HEK293 (cell line): Measurements from ENCODE around the gene FAM89A.

ENCODE experiments used
- HOXD13 ChIP-seq: sonication (generic); formaldehyde crosslinking; IDR thresholded peaks from 2 replicates; pipeline ENCODE4 v1.8.0; 2022; ENCODE audit warnings: missing genetic modification reagents, borderline replicate concordance
- ZNF146 ChIP-seq: fragments of 450-650 bp; formaldehyde crosslinking; IDR thresholded peaks from 2 replicates; pipeline ENCODE4 v1.5.1; 2016; ENCODE audit warnings: missing biosample characterization, missing genetic modification characterization
- ZNF26 ChIP-seq: fragments of 450-650 bp; formaldehyde crosslinking; IDR thresholded peaks from 2 replicates; pipeline ENCODE4 v1.5.1; 2016; ENCODE audit warnings: missing biosample characterization, missing genetic modification characterization
- ZNF394 ChIP-seq: fragments of 450-650 bp; formaldehyde crosslinking; IDR thresholded peaks from 2 replicates; pipeline ENCODE4 v1.5.1; 2016; ENCODE audit warnings: missing biosample characterization, missing genetic modification characterization, mild to moderate bottlenecking, moderate library complexity, borderline replicate concordance
- ZNF777 ChIP-seq: fragments of 450-650 bp; formaldehyde crosslinking; IDR thresholded peaks from 2 replicates; pipeline ENCODE4 v1.5.1; 2017; ENCODE audit warnings: missing biosample characterization, missing genetic modification characterization, borderline replicate concordance
- TF ChIP-seq, protein P1 (sequence below): fragments of 450-650 bp; formaldehyde crosslinking; IDR thresholded peaks from 2 replicates; pipeline ENCODE4 v1.5.1; 2016; ENCODE audit warnings: missing biosample characterization, missing genetic modification characterization
- TF ChIP-seq, protein P2 (sequence below): fragments of 450-650 bp; formaldehyde crosslinking; IDR thresholded peaks from 2 replicates; pipeline ENCODE4 v1.5.0; 2017; ENCODE audit warnings: missing biosample characterization, missing genetic modification characterization, borderline replicate concordance
- TF ChIP-seq, protein P3 (sequence below): fragments of 450-650 bp; formaldehyde crosslinking; IDR thresholded peaks from 2 replicates; pipeline ENCODE4 v1.5.1; 2016; ENCODE audit warnings: missing biosample characterization, missing genetic modification characterization

GRCh38 chr1:231068762-231069161 is 28.7 kb upstream of the FAM89A start:
- TF ChIP-seq ZNF26 (tag by site-specific recombination): no peak
- TF ChIP-seq, protein P1, sequence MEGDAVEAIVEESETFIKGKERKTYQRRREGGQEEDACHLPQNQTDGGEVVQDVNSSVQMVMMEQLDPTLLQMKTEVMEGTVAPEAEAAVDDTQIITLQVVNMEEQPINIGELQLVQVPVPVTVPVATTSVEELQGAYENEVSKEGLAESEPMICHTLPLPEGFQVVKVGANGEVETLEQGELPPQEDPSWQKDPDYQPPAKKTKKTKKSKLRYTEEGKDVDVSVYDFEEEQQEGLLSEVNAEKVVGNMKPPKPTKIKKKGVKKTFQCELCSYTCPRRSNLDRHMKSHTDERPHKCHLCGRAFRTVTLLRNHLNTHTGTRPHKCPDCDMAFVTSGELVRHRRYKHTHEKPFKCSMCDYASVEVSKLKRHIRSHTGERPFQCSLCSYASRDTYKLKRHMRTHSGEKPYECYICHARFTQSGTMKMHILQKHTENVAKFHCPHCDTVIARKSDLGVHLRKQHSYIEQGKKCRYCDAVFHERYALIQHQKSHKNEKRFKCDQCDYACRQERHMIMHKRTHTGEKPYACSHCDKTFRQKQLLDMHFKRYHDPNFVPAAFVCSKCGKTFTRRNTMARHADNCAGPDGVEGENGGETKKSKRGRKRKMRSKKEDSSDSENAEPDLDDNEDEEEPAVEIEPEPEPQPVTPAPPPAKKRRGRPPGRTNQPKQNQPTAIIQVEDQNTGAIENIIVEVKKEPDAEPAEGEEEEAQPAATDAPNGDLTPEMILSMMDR (tag by site-specific recombination): no peak
- TF ChIP-seq ZNF777 (tag by site-specific recombination): no peak
- TF ChIP-seq HOXD13 (CRISPR knock-in tag): no peak
- TF ChIP-seq ZNF394 (tag by site-specific recombination): no peak
- no peak for TF ChIP-seq ZNF146 (tag by site-specific recombination)
- TF ChIP-seq, protein P2, sequence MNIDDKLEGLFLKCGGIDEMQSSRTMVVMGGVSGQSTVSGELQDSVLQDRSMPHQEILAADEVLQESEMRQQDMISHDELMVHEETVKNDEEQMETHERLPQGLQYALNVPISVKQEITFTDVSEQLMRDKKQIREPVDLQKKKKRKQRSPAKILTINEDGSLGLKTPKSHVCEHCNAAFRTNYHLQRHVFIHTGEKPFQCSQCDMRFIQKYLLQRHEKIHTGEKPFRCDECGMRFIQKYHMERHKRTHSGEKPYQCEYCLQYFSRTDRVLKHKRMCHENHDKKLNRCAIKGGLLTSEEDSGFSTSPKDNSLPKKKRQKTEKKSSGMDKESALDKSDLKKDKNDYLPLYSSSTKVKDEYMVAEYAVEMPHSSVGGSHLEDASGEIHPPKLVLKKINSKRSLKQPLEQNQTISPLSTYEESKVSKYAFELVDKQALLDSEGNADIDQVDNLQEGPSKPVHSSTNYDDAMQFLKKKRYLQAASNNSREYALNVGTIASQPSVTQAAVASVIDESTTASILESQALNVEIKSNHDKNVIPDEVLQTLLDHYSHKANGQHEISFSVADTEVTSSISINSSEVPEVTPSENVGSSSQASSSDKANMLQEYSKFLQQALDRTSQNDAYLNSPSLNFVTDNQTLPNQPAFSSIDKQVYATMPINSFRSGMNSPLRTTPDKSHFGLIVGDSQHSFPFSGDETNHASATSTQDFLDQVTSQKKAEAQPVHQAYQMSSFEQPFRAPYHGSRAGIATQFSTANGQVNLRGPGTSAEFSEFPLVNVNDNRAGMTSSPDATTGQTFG (tag by site-specific recombination): no peak
- TF ChIP-seq, protein P3, sequence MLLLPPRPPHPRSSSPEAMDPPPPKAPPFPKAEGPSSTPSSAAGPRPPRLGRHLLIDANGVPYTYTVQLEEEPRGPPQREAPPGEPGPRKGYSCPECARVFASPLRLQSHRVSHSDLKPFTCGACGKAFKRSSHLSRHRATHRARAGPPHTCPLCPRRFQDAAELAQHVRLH (tag by site-specific recombination): no peak
